AG09309 (cell line): ENCODE data around the gene MON1A.

Experiments
- DNase-seq: peaks from one replicate; pipeline ENCODE4 v3.0.0-alpha.2; 2010; ENCODE audit warnings: low read depth
- H3K4me3 ChIP-seq: 2 replicates; pipeline ENCODE4 v1.5.1; 2011; ENCODE audit warnings: mild to moderate bottlenecking, low read depth, low read length, moderate library complexity; ENCODE audit not compliant: control insufficient read depth
- TF ChIP-seq, protein P1 (sequence below): IDR thresholded peaks from 2 replicates; pipeline ENCODE4 v1.5.1; 2011; ENCODE audit warnings: mild to moderate bottlenecking, low read depth, low read length, inconsistent platforms; ENCODE audit not compliant: insufficient read depth, control insufficient read depth; ENCODE audit errors: missing control alignments

The MON1A gene

DNA sequence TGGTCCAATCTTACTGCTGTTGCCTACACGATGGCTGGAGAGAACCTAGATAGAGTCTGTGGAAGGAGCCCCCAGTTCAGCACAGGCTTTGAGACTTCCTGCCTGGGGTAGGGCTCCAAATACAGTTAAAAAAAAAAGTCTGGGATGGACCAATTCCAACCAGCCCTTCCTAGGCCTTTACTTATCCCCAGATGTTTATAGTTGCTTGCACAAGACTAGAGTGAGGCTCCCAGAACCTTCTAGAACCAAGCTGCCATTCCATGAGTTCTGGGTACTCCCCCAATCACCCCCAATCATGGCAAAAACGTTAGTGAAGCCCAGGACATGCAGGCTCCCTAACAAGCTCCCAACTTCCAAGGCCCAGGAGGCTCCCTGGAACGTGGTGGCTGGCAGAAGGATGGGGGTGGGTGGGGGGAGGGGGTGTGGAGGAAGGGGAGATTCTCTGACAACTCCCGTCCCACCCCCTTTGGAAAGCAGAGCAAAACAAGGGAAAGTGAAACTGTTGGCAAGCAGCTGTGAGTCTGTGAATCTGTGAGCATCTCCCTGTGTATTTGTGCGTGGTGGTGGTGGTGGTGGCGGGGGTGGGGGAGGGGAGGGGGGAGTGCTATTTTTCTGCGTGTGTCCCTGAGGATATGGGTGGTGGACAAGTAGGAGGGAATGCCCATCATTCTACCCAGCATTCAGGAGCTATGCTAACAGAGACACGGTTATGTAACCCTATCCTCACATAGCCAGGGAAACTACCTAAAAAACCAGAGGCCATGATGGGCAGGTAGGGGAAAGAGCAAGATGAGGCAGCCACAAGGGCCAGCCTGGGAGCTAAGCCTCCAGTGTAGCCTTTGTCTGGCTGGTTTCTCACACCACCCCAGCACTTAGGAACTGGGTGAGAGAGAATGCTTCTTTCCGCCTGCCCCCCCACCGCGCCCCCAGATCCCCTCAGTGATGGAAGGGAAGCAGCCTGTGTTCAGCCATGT is 28.0 kb downstream of the MON1A start:
- no peak overlapping the region for H3K4me3 ChIP-seq
- TF ChIP-seq, protein P1, sequence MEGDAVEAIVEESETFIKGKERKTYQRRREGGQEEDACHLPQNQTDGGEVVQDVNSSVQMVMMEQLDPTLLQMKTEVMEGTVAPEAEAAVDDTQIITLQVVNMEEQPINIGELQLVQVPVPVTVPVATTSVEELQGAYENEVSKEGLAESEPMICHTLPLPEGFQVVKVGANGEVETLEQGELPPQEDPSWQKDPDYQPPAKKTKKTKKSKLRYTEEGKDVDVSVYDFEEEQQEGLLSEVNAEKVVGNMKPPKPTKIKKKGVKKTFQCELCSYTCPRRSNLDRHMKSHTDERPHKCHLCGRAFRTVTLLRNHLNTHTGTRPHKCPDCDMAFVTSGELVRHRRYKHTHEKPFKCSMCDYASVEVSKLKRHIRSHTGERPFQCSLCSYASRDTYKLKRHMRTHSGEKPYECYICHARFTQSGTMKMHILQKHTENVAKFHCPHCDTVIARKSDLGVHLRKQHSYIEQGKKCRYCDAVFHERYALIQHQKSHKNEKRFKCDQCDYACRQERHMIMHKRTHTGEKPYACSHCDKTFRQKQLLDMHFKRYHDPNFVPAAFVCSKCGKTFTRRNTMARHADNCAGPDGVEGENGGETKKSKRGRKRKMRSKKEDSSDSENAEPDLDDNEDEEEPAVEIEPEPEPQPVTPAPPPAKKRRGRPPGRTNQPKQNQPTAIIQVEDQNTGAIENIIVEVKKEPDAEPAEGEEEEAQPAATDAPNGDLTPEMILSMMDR, result no peak
- DNase-seq, result no peak

- H3K4me3 ChIP-seq, result no peak overlapping the region
- peak; percentile 25 for DNase-seq
Measured at GRCh38 chr3:49900491-49901153, 29.0 kb downstream of the MON1A start.

GRCh38 chr3:49899815-49900214 is 29.8 kb downstream of the MON1A start:
- no peak overlapping the region for H3K4me3 ChIP-seq
- TF ChIP-seq, protein P1, result peak; percentile 23
- DNase-seq, result no peak

More at GRCh38 chr3:49900491-49901153, 29.0 kb downstream of the MON1A start:
- TF ChIP-seq, protein P1, result no peak

- no peak overlapping the region for H3K4me3 ChIP-seq
- no peak for DNase-seq
- TF ChIP-seq, protein P1, result no peak
Measured at GRCh38 chr3:49898991-49899390, 30.6 kb downstream of the MON1A start.

DNA sequence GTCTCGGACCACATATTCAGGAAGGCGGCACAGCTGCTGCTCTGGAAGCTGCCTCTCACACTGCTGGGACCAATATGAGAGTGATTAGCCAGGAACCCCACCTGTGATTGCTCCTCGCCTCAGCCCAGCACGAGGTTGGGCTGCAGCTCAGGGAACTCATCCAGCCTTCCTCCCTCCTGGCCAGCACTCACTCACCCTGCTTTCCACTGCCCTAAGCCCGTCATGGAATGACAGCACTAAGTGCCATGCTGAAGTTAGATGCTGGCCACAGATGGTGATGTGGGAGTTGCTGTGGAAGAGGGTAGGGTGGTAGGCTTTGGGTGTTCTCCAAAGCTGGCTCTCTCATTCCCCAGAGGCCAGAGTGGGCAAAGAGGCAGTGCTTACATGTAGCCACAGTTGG is 33.3 kb downstream of the MON1A start:
- no peak for DNase-seq
- no peak overlapping the region for H3K4me3 ChIP-seq
- TF ChIP-seq, protein P1, result no peak

- DNase-seq, result no peak
- no peak overlapping the region for H3K4me3 ChIP-seq
- TF ChIP-seq, protein P1, result no peak
Measured at GRCh38 chr3:49895791-49896190, 33.8 kb downstream of the MON1A start.
